Stimulated activated CD8-positive, alpha-beta memory T cell treated with anti-CD3 and anti-CD28 coated beads, Interleukin-4, amount 100 ng/mL, for 1 hour (primary cell): ENCODE measurements around the gene MTHFD1L.

ENCODE experiments used
- DNase-seq, 2 donors: peaks; one replicate each; pipeline ENCODE4 v3.0.0-alpha.2; 2020; ENCODE audit warnings: low read depth in 2 of 2, low spot score in 1 of 2

MTHFD1L gene

DNA sequence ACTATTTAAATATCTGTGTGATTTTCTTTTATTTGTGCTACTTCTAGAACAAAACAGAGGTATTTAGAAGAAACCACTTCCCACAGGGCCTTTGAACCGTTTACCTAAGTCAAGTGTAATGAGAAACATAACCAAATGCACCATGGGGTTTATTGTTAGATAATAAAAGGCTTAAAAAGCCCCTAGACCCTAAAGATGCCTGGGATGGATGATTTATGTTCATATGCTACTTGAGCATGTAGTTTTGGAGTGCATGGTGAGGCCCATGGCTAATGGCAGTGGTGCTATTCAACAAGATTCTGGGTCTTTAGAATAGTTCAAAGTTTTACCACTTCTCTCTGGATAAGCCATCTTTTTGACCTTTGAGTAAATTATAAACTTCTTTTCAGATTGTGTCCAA lies 65.9 kb downstream of the MTHFD1L start:
- no peak for DNase-seq

- DNase-seq, result no peak
These were observed 67.5 kb downstream of the MTHFD1L start for GRCh38 chr6:150932996-150933395.

DNA sequence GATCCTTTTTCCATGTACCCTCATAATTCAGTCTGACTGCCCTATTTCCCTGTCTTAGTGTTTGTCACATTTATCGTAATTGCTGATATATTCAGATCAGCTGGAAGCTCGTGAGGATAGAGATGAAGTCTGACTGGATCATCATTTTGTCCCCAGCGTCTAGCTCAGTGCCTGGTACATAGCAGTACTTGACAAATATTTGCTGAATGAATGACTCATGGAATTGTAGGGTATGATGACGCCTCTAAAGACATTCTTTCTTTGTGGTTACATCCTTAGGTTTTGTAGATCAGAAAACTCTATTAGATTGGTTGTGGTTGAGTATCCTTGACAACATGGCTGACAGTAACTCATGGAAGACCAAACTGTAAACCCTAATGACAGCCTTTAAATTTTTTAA lies 68.9 kb downstream of the MTHFD1L start:
- DNase-seq, result no peak

- DNase-seq, result no peak
These were observed 70.6 kb downstream of the MTHFD1L start for GRCh38 chr6:150936021-150936555.

DNA sequence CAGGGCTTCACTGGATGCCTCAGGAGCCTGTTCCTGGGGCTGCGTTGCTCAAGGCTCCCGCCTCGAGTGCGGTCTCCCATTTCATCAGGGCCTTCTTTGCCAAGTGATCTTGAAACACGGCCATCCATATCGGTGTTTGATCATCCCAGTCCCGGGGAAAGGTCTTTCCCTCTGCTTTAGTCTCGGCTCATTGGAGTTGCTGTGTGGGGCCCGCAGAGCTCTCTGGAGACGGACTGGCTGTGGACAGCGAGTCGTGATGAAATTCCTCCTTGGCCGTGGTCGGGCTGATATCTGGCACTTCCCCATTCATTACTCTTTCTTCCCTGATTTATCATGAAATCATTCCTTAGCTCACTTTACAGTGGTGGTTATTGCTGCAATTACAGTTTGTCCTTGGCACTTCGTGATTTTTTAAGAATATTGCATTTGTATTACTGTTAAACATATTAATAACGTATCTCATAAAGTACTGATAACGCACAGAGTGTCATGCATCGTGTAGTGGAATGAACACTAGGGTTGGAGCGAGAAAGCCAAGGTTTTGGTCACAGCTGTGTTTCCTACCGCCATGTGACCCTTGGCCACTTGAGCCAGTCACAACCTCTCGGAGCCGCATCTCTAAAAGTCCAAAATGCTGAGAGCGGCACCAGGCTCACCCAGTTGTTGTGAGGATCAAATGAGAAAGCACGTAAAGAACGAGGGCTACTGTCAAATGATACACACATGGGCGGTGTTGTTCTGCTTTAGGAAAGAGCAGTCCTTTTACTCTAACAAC lies 71.8 kb downstream of the MTHFD1L start:
- DNase-seq, result no peak

- no peak for DNase-seq
These were observed 73.9 kb downstream of the MTHFD1L start for GRCh38 chr6:150939399-150939798.

DNA sequence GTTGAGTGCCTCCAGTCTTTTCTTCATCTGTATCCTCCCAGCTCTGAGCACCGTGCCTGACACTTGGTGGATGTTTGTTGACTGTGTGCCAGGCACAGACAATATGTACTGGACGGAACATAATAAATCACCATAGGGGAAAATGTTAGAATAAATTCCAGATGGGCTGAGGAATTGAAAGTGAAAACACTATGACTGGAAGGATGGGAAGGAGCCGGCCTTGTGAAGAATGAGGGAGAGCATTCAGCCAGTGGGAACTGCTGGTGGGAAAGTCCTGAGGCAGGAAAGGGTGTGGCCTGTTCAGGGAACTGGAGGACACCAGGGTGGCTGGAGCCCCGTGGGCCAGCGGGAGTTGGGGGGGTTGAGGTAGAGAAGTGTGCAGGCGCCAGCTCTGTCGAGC lies 75.4 kb downstream of the MTHFD1L start:
- no peak for DNase-seq

DNA sequence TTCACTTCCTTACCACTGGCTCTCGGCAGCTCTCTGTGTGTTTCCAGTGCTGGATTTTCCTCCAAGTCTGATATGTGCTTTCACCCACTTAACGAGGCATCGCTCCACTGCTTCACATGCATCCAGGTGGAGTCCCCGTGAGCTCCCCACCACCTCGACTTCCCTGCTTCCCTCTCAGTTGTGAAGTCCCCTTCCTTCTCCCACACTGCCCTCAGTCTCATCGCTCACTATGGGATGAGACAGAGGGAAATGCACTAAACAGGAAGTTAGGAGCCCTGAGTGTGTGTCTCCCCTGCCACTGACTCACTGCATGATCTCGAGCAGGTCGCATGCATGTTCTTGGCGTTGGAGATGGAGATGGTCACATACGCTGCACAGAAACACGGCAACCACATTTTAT lies 84.0 kb downstream of the MTHFD1L start:
- DNase-seq, result no peak

DNA sequence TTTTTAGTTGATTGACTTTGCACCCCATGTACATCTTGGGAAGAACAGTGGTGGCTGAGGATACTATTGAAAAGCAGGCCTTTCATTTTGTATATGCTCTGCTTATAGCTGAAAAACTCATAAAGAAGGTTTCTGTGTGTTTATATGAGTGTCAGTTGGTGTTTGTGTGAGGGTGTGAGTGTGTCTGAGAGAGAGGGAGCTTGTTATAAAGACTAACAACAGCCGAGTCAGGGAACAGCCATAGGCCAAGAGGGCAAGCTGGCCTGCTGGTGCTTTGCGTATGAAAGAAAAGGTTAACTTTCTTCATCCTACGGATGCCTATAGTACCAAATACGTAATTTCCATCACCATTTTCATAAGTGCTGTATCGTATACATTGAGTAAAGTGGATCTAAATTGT lies 88.3 kb downstream of the MTHFD1L start:
- no peak for DNase-seq

DNA sequence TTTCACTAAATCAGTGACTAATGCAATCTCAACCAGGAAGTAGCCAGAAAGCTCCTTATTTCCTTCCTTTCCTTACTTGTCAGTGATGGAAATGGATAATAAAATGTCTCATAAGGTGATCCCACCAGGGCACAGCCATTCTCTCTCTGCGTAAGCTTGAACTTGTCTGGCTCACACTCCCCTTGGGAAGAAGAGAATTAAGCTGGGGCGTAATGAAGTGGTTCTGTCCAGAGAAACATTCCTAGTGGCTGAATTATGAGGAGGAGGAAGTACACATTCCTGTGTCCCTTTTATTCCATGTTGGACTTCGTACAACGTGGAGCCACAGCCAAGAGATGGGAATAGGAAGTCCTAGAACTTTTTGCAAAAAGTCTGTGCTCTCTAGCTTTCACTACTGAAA lies 93.7 kb downstream of the MTHFD1L start:
- no peak for DNase-seq

GRCh38 chr6:150962436-150962835 lies 96.9 kb downstream of the MTHFD1L start:
- DNase-seq, result no peak

DNA sequence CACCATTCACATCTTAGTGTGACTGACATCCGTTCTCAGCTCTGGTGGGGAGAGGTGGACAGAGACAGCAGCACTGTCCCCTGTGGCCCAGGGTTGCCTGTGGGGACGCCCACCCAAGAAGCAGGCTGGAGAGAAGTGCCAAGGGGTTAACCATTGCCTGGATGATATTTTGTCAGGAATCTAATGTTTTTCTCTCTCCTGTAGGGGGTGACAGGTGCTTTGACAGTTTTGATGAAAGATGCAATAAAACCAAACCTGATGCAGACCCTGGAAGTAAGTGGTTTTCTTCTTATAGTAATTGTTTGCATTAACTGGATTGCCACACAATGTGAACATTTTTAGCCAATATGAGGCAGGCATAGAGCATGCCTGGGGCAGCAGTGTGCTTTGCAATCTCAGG lies 99.3 kb downstream of the MTHFD1L start:
- no peak for DNase-seq

DNA sequence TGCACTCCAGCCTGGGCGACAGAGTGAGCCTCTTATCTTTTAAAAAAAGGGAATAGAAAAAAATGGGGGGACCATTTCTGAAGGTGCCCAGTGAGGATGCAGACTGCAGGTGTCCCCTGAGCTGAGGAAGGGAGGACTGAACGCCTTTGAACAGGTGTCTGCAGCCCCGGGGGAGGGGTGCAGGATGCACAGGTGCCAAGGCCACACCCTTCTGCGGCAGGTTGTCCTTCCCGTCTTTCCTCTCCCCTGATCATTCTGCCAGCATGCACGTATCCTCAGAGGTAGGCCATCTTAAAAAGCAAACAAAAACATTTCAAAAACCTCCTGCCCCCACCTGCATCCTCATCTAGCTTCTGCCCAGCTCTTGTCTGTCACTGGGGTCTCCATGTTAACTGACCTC lies 101.3 kb downstream of the MTHFD1L start:
- DNase-seq, result no peak

DNA sequence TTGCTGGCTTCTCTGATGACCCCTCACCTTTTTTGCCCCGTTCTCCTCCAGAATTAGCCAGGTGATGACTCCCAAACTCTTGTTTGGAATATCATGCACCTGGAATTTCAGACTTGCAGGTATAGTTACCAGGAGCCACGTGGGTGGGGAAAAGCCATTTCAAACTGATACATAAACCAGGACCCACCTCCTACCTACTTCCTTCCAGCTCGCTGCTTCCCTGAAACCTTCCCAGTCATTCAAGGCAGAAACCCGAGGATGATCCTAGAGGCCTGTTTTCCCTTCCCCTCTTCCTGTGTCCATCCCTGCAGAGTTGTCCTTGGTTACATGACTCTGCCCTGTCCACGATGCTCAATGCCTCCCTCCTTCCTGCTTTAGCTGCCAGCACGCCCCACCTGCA lies 101.9 kb downstream of the MTHFD1L start:
- DNase-seq, result no peak

- no peak for DNase-seq
These were observed 102.4 kb downstream of the MTHFD1L start for GRCh38 chr6:150967910-150968309.

GRCh38 chr6:150969901-150970300 lies 104.4 kb downstream of the MTHFD1L start:
- DNase-seq, result no peak

GRCh38 chr6:150971219-150971618 lies 105.7 kb downstream of the MTHFD1L start:
- DNase-seq, result no peak

DNA sequence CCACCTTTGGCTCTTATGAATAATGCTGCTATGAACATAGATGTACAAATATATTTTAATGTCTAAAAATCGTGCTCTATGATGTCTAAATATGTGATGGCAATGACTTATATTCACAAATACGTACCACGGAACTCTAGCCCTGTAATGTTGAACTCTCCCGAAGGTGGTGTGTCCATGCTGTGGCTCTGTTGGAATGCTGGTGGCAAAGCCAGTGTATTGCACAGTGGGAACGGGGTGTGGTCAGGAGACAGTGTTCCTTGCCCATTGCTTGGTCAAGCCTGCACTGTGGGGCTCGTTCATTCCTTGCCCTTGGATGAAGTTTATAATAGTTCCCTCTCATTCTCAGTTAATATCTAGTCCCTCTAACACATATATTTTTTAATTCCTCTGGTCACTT lies 109.6 kb downstream of the MTHFD1L start:
- no peak for DNase-seq

DNA sequence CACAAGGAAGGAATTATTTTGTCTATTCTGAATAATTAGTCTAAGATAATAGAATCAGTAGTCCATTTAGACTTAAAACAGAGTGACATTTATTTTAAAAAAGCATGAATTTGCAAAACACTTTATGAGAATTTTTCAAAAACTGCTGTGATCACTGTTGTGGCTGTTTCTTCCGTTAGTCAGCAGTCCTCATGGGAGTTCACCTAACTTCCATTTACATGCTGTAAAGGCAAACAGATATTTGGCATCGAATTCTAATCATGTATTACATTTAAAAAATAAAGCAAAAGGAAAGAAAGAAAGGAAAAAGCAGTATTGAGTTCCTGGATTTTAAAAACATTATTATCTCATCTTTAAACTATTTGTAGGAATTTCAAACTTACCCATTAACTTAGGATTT lies 111.8 kb downstream of the MTHFD1L start:
- DNase-seq, result no peak

- no peak for DNase-seq
These were observed 113.1 kb downstream of the MTHFD1L start for GRCh38 chr6:150978624-150979023.

- no peak for DNase-seq
These were observed 114.4 kb downstream of the MTHFD1L start for GRCh38 chr6:150979826-150980350.

- no peak for DNase-seq
These were observed 115.6 kb downstream of the MTHFD1L start for GRCh38 chr6:150981095-150981494.

DNA sequence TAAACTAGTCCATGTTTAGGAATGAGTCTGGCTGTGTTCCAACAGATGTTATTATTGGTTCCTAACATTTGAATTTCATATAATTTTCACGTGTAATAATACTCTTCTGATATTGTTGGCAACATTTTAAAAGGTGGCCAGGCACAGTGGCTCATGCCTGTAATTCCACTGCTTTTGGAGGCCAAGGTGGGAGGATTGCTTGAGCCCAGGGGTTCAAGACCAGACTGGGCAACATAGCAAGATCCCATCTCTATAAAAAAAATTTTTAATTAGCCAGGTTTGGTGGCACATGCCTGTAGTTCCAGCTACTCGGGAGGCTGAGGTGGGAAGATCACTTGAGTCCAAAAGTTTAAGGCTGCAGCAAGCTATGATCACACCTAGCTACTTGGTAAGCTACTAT lies 116.2 kb downstream of the MTHFD1L start:
- no peak for DNase-seq
